GM12878 (cell line): ENCODE data around the gene CLEC4E. TPM values are rescaled to one million over a fixed set of nuclear protein-coding genes. Genes with fewer than 3 reads are reported as not detected.

Experiments used
- ATAC-seq: fragments of 200-7000 bp; cut with Tn5 transposase; 3 replicates; pipeline ENCODE4 v1.9.1; 2020; ENCODE audit warnings: mild to moderate bottlenecking, moderate library complexity
- BruUV-seq: library from RNA; stranded (reverse); fragments of 400-500 nt; replicated peaks from 2 replicates; lab custom pipeline; 2021; lab: Mats Ljungman, UMichigan
- CTCF ChIA-PET: fragments of 300-600 bp; sonication (Branson Sonifier 250); formaldehyde crosslinking; extraction: SDS; loops from one replicate; lab custom pipeline; 2021; ENCODE audit warnings: inconsistent platforms; lab: Yijun Ruan, JAX
- POLR2A ChIA-PET: fragments of 350-600 bp; formaldehyde crosslinking; extraction: SDS; loops from one replicate; lab custom pipeline; 2021; ENCODE audit warnings: inconsistent platforms; lab: Charles Lee
- RAD21 ChIA-PET: fragments of 300-600 bp; sonication (Branson Sonifier 250); formaldehyde crosslinking; loops from one replicate; lab custom pipeline; 2023; ENCODE audit warnings: antibody characterized with exemption; ENCODE audit not compliant: unreplicated experiment; lab: Charles Lee
- SMC1A ChIA-PET: fragments of 300-600 bp; sonication (Branson Sonifier 250); formaldehyde crosslinking; loops from one replicate; lab custom pipeline; 2023; ENCODE audit not compliant: unreplicated experiment, uncharacterized antibody; lab: Charles Lee
- DNase-seq: peaks from one replicate; pipeline ENCODE4 v3.0.0-alpha.2; 2011; ENCODE audit warnings: low read depth, low spot score
- FAIRE-seq: peaks from 3 replicates; lab custom pipeline; 2011; peaks lifted over from hg19 to GRCh38; lab: Jason Lieb, UNC
- H2AFZ ChIP-seq: 2 replicates; pipeline ENCODE4 v1.6.0; 2011; ENCODE audit warnings: low read depth, low read length, control low read depth; ENCODE audit not compliant: control insufficient read depth
- H3K27ac ChIP-seq: 2 replicates; pipeline ENCODE4 v1.5.1; 2011; ENCODE audit warnings: control low read depth; ENCODE audit not compliant: control insufficient read depth, insufficient read depth
- H3K27me3 ChIP-seq, 2 experiments: replicated peaks in 1 of 2; 2 replicates each; pipeline versions ENCODE4 v1.6.0 to v1.6.1; 2011; ENCODE audit warnings: low read length in 1 of 2; ENCODE audit not compliant: control insufficient read depth in 2 of 2, insufficient read depth in 2 of 2
- H3K36me3 ChIP-seq, 2 experiments: 2 replicates each; pipeline ENCODE4 v1.5.1; 2011; ENCODE audit warnings: low read length in 1 of 2; ENCODE audit not compliant: control insufficient read depth in 2 of 2, insufficient read depth in 2 of 2
- H3K4me1 ChIP-seq: 2 replicates; pipeline ENCODE4 v1.6.1; 2011; ENCODE audit warnings: mild to moderate bottlenecking, low read length, moderate library complexity, mixed read lengths; ENCODE audit not compliant: control insufficient read depth, insufficient read depth
- H3K4me2 ChIP-seq: 2 replicates; pipeline ENCODE4 v1.6.0; 2011; ENCODE audit warnings: control low read depth; ENCODE audit not compliant: control insufficient read depth, insufficient read depth
- H3K4me3 ChIP-seq: fragments of 200-600 bp; sonication (generic); 2 replicates; pipeline ENCODE4 v1.5.1; 2016
- H3K79me2 ChIP-seq: 2 replicates; pipeline ENCODE4 v1.6.0; 2011; ENCODE audit warnings: low read length; ENCODE audit not compliant: control insufficient read depth, insufficient read depth
- H3K9ac ChIP-seq: 2 replicates; pipeline ENCODE4 v1.8.0; 2011; ENCODE audit warnings: low read length, control low read depth, mixed read lengths; ENCODE audit not compliant: control insufficient read depth, insufficient read depth
- H3K9me3 ChIP-seq: replicated peaks from 3 replicates; pipeline ENCODE4 v1.5.1; 2011; ENCODE audit warnings: mild to moderate bottlenecking, low read length; ENCODE audit not compliant: control insufficient read depth, insufficient read depth
- H4K20me1 ChIP-seq: 2 replicates; pipeline ENCODE4 v1.6.0; 2011; ENCODE audit not compliant: control insufficient read depth, insufficient read depth
- ATF3 ChIP-seq: IDR thresholded peaks from 2 replicates; pipeline ENCODE4 v1.6.1; 2011; ENCODE audit warnings: low read depth, mild to moderate bottlenecking, low read length, moderate library complexity, borderline replicate concordance; ENCODE audit errors: extremely low read depth
- ATF7 ChIP-seq: fragments of 450-650 bp; IDR thresholded peaks from 2 replicates; pipeline ENCODE4 v1.6.1; 2016; ENCODE audit warnings: low read depth, mild to moderate bottlenecking
- BRCA1 ChIP-seq: IDR thresholded peaks from 2 replicates; pipeline ENCODE4 v1.6.1; 2011; ENCODE audit warnings: low read depth, low read length, improper control_type of control experiment
- CBFB ChIP-seq: IDR thresholded peaks from 2 replicates; pipeline ENCODE4 v1.6.1; 2016; ENCODE audit warnings: antibody characterized with exemption, low read depth
- CREB1 ChIP-seq: IDR thresholded peaks from 2 replicates; pipeline ENCODE4 v1.6.1; 2012; ENCODE audit warnings: low read depth, mild to moderate bottlenecking, inconsistent platforms
- HDGF ChIP-seq: fragments of 450-650 bp; IDR thresholded peaks from 2 replicates; pipeline ENCODE4 v1.6.1; 2016; ENCODE audit warnings: antibody characterized with exemption
- PAX8 ChIP-seq: fragments of 450-650 bp; IDR thresholded peaks from 2 replicates; pipeline ENCODE4 v1.6.1; 2017; ENCODE audit warnings: mild to moderate bottlenecking, moderate library complexity
- POLR2AphosphoS2 ChIP-seq: IDR thresholded peaks from 2 replicates; pipeline ENCODE4 v1.6.1; 2011; ENCODE audit warnings: low read depth, mild to moderate bottlenecking, low read length, improper control_type of control experiment, moderate library complexity
- RAD51 ChIP-seq: fragments of 450-650 bp; IDR thresholded peaks from 2 replicates; pipeline ENCODE4 v1.6.1; 2016; ENCODE audit warnings: moderate library complexity, mild to moderate bottlenecking, inconsistent platforms
- RB1 ChIP-seq: fragments of 450-650 bp; formaldehyde crosslinking; IDR thresholded peaks from 2 replicates; pipeline ENCODE4 v1.6.1; 2017; ENCODE audit warnings: mild to moderate bottlenecking, borderline replicate concordance
- SIN3A ChIP-seq: IDR thresholded peaks from 2 replicates; pipeline ENCODE4 v1.6.1; 2012; ENCODE audit warnings: low read depth, low read length, improper control_type of control experiment
- STAT3 ChIP-seq: IDR thresholded peaks from 2 replicates; pipeline ENCODE4 v1.6.1; 2011; ENCODE audit warnings: low read depth, low read length, improper control_type of control experiment
- YY1 ChIP-seq: IDR thresholded peaks from 2 replicates; pipeline ENCODE4 v1.6.1; 2011; ENCODE audit warnings: low read depth, mild to moderate bottlenecking, low read length
- WGBS: methylation state at CpG from one replicate; pipeline ENCODE4 v1.1.6; 2016; ENCODE audit warnings: low lambda C conversion rate; ENCODE audit not compliant: insufficient replicate concordance, insufficient coverage; ENCODE audit errors: missing lambda C conversion rate; 5-methylcytosine and 5-hydroxymethylcytosine counted together
- in situ Hi-C: fragments of 300-500 bp; cut with MboI; formaldehyde crosslinking; loops from 9 replicates; pipeline ENCODE4 v1.14.3; 2018; ENCODE audit warnings: mixed read lengths
- intact Hi-C: fragments of 100-400 bp; cut with micrococcal nuclease; formaldehyde crosslinking; loops from one replicate; pipeline ENCODE4 v1.14.2; 2022; ENCODE audit not compliant: unreplicated experiment
- polyA plus RNA-seq, 11 experiments: library from polyadenylated mRNA; depleted of rRNA in 4 of 11; unstranded in 6 of 11; stranded (reverse) in 5 of 11; fragments of >200 nt; fragmentation: Nextera tagmentation in 4 of 11; fragmentation: Illumina TruSeq in 1 of 11; extraction: Ambion mirVana in 4 of 11; extraction: Trizol in 1 of 11; gene quantifications; 1 replicate in 1 of 11; 2 replicates in 10 of 11; pipeline versions ENCODE4 v1.2.1 to v1.2.3, GENCODE V29; 2011 to 2016; ENCODE audit warnings: inconsistent platforms in 2 of 11, missing spikeins in 2 of 11, low read depth in 1 of 11
- total RNA-seq, 4 experiments: library from RNA; depleted of rRNA in 3 of 4; stranded (reverse); fragments of >200 nt in 3 of 4; fragmentation: Illumina TruSeq in 1 of 4; extraction: Trizol in 1 of 4; gene quantifications; 2 replicates each; pipeline versions ENCODE4 v1.2.1 to v1.2.3, GENCODE V29; 2013 to 2021
- TF ChIP-seq, protein P1 (sequence below): fragments of 450-650 bp; IDR thresholded peaks from 2 replicates; pipeline ENCODE4 v1.6.1; 2017; ENCODE audit warnings: mild to moderate bottlenecking, moderate library complexity

CLEC4E gene
- total and polyA plus RNA-seq, 10 of the 15 experiments (the other 5 are each of a cell fraction or from before 2014, with no cell fraction given): not detected

GRCh38 chr12:8581098-8581784 lies 40.5 kb upstream of the CLEC4E start:
- no peaks in the 10 kb centered on the region for H3K27me3 ChIP-seq
- RAD21 ChIA-PET: no interaction called here
- whole genome bisulfite sequencing: 69% methylated on average over 9 of the region's 9 CpGs
- H3K36me3 ChIP-seq: no peaks in the 10 kb centered on the region
- SMC1A ChIA-PET: interaction anchor here (1.0 kb wide), 2 partner anchors 12 to 59 kb away, joined by 3 read pairs; no protein-coding TSS in a partner anchor
- FAIRE-seq (no peak), DNase-seq (no peak), ATAC-seq (no peak)
- CTCF ChIA-PET: no interaction called here
- POLR2A ChIA-PET: interaction anchor here (0.6 kb wide), 1 partner anchor 35 kb away, joined by 3 read pairs; no protein-coding TSS in a partner anchor
- H3K27ac ChIP-seq: no peak overlapping the region
- H3K9me3 ChIP-seq: no peaks in the 10 kb centered on the region
- H3K79me2 ChIP-seq: no peaks in the 10 kb centered on the region
- no peaks in the 10 kb centered on the region for H3K4me1 ChIP-seq
- no peak overlapping the region; the same call in 1 of the 2 replicates for H2AFZ ChIP-seq
- no TSS peak for BruUV-seq
- H3K4me2 ChIP-seq: no peak overlapping the region
- no peaks in the 10 kb centered on the region for H4K20me1 ChIP-seq
- H3K9ac ChIP-seq: no peak overlapping the region
- intact Hi-C loops (no loop called here), in situ Hi-C loops (no loop called here)
- no peak overlapping the region for H3K4me3 ChIP-seq
- no peak for TF ChIP-seq BRCA1

DNA sequence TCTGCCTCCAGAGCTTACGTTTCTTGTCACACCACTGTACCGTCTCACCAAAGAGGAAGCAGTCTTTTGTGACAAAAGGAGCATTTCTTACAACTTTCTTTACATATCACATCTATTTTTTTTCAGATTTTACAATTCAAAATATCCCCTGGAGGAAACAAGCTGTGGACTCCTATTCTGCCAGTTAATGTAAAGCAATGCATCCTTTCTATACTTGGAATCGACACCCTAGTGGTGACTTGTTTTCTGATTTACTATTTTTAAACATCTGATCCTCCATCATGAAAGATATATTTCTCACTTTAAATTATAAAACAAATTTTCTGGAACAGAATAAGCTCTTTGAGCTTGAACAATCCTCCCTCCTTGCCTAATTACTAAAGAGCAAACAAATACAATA lies 37.2 kb upstream of the CLEC4E start:
- H2AFZ ChIP-seq: no peak overlapping the region; the same call in 1 of the 2 replicates
- POLR2A ChIA-PET: no interaction called here
- FAIRE-seq: no peak
- no peak for TF ChIP-seq YY1
- no peak for TF ChIP-seq PAX8
- TF ChIP-seq CBFB: no peak
- TF ChIP-seq SIN3A: no peak
- no peak for TF ChIP-seq HDGF
- no peak for TF ChIP-seq CREB1
- no peak for TF ChIP-seq ATF7
- TF ChIP-seq ATF3: no peak
- no peak for TF ChIP-seq RAD51
- no peak for TF ChIP-seq STAT3
- no peak for TF ChIP-seq RB1
- TF ChIP-seq POLR2AphosphoS2: no peak
- TF ChIP-seq, protein P1, sequence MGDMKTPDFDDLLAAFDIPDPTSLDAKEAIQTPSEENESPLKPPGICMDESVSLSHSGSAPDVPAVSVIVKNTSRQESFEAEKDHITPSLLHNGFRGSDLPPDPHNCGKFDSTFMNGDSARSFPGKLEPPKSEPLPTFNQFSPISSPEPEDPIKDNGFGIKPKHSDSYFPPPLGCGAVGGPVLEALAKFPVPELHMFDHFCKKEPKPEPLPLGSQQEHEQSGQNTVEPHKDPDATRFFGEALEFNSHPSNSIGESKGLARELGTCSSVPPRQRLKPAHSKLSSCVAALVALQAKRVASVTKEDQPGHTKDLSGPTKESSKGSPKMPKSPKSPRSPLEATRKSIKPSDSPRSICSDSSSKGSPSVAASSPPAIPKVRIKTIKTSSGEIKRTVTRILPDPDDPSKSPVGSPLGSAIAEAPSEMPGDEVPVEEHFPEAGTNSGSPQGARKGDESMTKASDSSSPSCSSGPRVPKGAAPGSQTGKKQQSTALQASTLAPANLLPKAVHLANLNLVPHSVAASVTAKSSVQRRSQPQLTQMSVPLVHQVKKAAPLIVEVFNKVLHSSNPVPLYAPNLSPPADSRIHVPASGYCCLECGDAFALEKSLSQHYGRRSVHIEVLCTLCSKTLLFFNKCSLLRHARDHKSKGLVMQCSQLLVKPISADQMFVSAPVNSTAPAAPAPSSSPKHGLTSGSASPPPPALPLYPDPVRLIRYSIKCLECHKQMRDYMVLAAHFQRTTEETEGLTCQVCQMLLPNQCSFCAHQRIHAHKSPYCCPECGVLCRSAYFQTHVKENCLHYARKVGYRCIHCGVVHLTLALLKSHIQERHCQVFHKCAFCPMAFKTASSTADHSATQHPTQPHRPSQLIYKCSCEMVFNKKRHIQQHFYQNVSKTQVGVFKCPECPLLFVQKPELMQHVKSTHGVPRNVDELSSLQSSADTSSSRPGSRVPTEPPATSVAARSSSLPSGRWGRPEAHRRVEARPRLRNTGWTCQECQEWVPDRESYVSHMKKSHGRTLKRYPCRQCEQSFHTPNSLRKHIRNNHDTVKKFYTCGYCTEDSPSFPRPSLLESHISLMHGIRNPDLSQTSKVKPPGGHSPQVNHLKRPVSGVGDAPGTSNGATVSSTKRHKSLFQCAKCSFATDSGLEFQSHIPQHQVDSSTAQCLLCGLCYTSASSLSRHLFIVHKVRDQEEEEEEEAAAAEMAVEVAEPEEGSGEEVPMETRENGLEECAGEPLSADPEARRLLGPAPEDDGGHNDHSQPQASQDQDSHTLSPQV: no peak

More for the DNA sequence above, 37.2 kb upstream of the CLEC4E start:
- Histone ChIP-seq H4K20me1 (no peaks in the 10 kb centered on the region), H3K9ac (no peak overlapping the region), H3K36me3 (no peaks in the 10 kb centered on the region), H3K4me2 (no peak overlapping the region), H3K4me3 (no peak overlapping the region), H3K27me3 (no peaks in the 10 kb centered on the region; a peak in 1 of 4 replicates), H3K4me1 (no peaks in the 10 kb centered on the region), H3K27ac (no peak overlapping the region), H3K9me3 (no peaks in the 10 kb centered on the region), H3K79me2 (no peaks in the 10 kb centered on the region)
- ChIA-PET SMC1A (interaction anchor here (0.8 to 1.6 kb wide), 3 partner anchors 12 to 34 kb away, joined by 3 to 5 read pairs (median 4); no protein-coding TSS in a partner anchor), RAD21 (no interaction called here), CTCF (interaction anchor here (0.8 to 4.9 kb wide), 3 partner anchors 13 to 79 kb away, joined by 4 to 21 read pairs (median 11); no protein-coding TSS in a partner anchor)
- 65% methylated on average over 3 of the region's 3 CpGs for WGBS
- no TSS peak for BruUV-seq
- DNase-seq: no peak
- no peak for ATAC-seq
- intact Hi-C loops (no loop called here), in situ Hi-C loops (no loop called here)
